GM18868 (cell line): Measurements from ENCODE around the gene SLC6A13.
"Not testable (repeated sequence)": the region's sequence is repeated elsewhere in the genome, so short reads cannot be mapped to it uniquely, and the experiment has no call there.

Source experiments
- ATAC-seq: cut with Tn5 transposase; IDR thresholded peaks from one replicate; pipeline ENCODE4 v1.9.1; 2021; ENCODE audit warnings: mild to moderate bottlenecking, moderate library complexity; ENCODE audit not compliant: unreplicated experiment

The SLC6A13 gene

GRCh38 chr12:218221-218620 lies 44.4 kb downstream of the SLC6A13 start:
- ATAC-seq: no peak

- not testable (repeated sequence) for ATAC-seq
Observed at GRCh38 chr12:217029-217428, 45.6 kb downstream of the SLC6A13 start.

GRCh38 chr12:215116-215515 lies 47.5 kb downstream of the SLC6A13 start:
- no peak for ATAC-seq

DNA sequence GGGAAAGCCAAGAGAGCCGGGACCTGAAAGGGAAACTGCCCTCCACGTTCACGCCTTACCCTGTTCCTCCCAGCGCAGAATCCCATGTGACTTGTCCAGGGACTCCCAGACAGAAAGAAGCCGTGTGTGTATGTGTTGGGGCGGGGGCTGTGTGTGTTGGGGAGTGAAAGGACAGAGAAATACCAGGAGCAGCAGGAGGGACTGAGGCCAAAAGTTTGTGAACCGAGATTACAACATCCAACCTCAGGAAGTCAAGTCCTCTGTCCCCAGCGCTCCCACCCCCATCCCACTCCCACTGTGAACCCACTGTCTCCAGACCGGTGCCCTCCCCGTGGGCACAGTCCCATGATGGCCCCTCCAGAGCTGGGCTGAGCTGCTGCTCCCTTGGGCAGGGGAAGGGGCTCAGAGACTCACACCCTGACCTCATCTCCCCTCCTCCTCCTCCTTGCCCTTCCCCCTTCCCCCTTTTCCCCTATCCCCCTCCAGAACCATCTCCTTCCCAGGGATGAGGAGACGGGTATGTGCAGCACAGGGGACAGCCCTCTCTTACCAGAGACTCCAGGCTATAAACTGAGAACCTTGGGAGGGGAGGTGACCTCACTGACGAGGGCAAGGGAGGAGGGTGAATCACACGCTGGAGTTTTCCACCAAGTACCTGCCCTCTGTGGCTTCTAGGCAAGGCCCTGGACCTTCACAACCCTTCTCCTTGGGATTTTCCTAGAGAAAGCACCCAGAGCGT lies 48.5 kb downstream of the SLC6A13 start, which contains the start of gene SLC6A12:
TSS of gene SLC6A12 (minus strand) at position 155 of the 739 bp plus-strand sequence. CDS start 4,171 bp downstream, outside the sequence.
- ATAC-seq: no peak

DNA sequence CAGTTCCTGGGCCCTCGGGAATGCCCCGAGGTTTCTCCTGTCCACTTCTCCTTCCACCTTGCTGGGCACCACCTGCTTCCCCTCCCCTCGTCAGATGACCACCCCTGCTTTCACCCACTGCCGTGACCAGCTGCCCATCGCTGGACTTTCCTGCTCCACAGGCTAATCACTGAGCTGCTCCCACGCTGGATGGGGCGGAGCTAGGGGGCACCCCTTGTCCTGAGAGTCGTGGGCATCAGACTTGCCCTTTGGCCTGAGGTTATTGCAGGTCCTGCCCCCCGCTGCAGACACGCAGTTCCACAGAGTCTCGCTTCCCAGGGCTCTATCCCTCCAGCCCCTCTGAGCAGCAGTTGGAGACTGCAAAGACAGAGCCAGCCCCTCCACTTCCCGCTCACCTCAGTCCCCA lies 49.1 kb downstream of the SLC6A13 start:
- no peak for ATAC-seq

GRCh38 chr12:212715-213526 lies 49.7 kb downstream of the SLC6A13 start:
- ATAC-seq: no peak

DNA sequence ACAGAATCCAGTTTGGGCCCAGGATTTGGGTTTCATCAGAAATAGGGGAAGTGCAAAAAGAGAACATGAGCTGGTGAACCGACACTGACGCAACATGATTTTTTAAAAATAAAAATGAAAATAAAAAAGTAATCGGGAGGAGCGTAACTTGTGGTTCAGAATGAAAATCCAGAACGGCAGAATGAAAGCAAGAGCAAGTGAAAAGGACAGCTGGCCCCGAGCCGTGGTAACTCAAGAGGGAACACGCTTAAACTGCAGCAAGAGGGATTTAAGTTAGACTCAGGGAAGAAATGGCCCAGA lies 50.3 kb downstream of the SLC6A13 start:
- no peak for ATAC-seq

- ATAC-seq: no peak
Observed at GRCh38 chr12:211639-212414, 50.8 kb downstream of the SLC6A13 start.

DNA sequence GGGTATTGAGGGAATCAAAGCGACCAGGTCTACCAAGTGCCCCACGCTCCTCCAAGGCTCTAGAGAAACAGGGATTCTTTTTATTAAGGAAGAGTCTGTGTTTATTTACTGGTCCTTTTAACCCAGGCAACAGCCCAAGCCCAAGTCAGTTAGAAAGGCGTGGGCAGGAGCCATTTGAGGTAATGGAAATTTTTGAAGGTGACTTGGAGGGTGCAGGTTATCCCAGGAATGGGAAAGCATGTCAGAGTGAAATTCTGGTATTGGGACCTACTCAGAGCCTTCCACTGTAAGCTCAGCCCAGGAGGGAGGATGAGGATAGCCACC lies 51.5 kb downstream of the SLC6A13 start:
- no peak for ATAC-seq

GRCh38 chr12:210277-211141 lies 52.1 kb downstream of the SLC6A13 start:
- no peak for ATAC-seq

- ATAC-seq: no peak
Observed at GRCh38 chr12:209851-210250, 52.8 kb downstream of the SLC6A13 start.

GRCh38 chr12:209246-209645 lies 53.4 kb downstream of the SLC6A13 start:
- ATAC-seq: no peak

DNA sequence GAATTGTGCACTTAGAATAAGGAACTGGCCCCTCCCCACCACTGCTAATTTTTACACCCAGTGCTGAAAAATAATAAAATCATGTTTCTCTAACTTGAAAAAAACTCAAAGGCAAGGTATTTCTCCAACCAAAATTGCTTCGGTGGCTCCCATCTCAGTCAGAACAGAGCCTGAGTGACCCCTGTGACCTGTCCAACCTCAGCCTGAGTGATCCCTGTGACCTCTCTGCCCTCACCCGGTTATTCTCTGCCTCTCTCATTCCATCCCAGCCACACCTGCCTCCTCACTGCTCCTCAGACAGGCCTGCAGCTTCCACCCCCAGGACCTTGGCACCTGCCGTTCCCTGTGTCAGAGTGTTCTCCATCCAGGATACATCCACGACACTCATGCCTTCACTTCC lies 53.8 kb downstream of the SLC6A13 start:
- ATAC-seq: no peak

- ATAC-seq: no peak
Observed at GRCh38 chr12:207804-208203, 54.8 kb downstream of the SLC6A13 start.

DNA sequence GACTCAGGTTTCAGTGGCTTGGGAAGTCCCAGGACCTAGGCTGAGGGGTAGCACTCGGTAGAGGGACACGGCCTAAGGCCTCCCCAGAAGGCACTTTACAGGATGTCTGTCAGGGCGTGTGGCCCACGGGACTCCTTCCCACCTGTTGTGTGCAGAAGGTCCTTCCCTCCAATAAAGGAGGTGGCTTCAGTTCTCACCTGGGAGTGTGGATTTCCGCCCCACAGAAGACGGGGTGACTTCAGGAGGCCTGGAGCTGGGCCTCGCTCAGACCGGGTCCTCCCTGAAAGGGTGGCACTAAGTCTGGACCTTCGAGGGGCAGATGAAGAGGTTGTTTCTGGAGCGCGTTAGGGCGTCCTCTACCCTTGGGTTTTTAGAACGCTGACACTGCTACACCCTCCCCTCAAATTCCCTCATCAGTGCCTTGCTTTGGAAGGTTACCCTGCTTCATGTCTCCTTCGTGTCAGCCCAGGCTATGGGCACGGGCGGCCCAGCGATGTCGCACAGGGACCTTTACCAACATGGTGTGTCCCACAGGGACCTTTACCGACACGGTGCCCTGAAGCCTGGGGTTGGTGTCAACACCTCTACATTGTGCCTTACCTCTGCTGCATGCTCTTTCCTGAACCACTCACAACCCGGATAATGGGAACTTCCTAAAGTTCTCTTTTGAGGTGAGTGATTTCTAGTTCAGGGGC lies 55.7 kb downstream of the SLC6A13 start:
- no peak for ATAC-seq

DNA sequence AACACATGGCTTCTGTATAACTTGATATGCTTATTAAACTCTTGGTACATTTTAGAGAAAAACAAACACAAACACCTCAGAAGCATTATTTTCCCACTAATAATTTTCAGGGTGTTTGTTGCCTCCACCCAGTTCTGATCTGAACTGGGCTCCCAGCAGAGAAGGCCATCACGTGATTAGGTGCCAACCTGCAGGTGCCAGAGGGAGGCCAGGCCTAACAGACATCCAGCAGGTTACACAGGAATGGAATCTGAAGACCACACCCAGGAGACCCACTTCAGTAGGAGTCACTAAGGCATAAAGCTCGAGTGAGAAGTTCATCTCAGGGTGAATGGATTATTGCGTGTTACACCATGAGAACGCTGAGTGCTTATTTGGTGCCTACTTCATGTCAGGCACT lies 57.6 kb downstream of the SLC6A13 start:
- no peak for ATAC-seq

- no peak for ATAC-seq
Observed at GRCh38 chr12:204261-204678, 58.4 kb downstream of the SLC6A13 start.

DNA sequence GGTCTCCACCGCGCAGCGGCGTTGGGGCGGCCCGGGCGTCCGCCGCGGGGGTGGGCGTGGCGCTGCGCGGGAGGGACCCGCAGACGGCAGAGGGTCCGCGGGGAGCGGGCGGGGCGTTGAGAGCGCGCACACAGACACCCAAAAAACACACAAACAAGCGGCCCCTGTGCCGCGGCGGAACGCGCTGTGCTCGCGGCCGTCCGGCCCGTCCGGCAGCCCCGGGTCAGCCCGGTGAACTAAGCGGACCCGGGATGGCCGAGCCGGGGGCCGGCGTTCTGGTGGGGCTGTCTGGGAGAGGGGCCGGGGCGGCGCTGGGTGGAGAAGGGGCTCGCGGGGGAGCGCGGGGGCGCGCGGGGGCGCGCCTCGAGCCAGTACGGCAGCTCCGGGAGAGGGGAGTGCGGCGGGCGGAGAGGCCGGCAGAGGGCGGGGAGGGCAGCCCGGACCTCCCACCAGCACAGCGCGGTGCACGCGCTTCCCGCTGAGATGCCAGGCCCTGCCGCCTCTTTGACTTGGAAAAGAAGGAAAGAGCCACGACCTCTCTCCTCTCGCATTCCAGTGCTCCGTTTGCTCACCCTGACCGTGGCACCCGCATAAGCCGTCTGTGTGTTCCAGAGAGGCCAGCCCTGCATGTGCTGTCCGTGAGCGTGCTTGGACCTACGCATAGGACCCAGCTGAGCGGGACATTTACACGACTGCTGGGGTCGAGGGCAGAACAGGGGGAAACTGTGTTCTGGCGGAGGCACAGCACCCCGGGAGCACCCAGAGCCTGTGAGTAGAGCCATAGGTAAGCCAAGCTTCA lies 59.0 kb downstream of the SLC6A13 start:
- ATAC-seq: no peak

DNA sequence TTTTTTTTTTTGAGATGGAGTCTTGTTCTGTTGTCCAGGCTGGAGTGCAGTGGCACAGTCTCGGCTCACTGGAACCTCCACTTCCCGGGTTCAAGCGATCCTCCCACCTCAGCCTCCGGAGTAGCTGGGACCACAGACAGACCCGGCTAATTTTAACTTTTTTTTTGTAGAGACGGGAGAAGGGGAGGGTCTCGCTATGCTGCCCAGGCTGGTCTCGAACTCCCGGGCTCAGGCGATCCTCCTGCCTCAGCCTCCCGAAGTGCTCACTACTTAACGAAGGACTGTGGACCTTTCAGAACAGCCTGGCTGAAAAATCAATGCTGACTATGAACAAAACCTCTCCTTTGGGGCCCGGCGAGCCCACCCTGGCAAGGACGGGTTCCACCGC lies 59.6 kb downstream of the SLC6A13 start:
- ATAC-seq: no peak
